GM18498 (cell line): ENCODE data around the gene SORD.
"Not testable (repeated sequence)": the region's sequence is repeated elsewhere in the genome, so short reads cannot be mapped to it uniquely, and the experiment has no call there.

Experiments used
- ATAC-seq: cut with Tn5 transposase; IDR thresholded peaks from one replicate; pipeline ENCODE4 v1.9.1; 2021; ENCODE audit warnings: mild to moderate bottlenecking, moderate library complexity; ENCODE audit not compliant: unreplicated experiment

SORD gene

GRCh38 chr15:45093622-45094357, 70.8 kb downstream of the SORD start:
- no peak for ATAC-seq

DNA sequence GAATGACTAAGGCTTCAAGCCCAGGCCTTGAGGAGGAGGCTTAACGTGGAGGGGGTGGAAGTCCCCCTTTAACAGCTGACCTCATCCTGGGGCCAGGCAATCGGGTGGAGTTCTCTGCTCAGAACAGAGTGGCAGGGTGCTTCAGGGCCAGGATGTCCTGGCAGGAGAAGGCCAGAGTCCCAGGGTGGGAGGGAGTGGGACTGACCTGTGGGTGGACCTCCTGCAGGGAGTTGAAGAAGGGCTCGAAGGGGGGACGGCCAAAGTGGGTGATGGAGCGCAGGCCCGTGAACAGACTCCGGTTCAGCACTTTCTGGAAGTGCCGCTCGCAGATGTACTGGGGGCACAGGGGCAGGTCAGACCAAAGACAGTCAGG, 71.3 kb downstream of the SORD start:
- no peak for ATAC-seq

DNA sequence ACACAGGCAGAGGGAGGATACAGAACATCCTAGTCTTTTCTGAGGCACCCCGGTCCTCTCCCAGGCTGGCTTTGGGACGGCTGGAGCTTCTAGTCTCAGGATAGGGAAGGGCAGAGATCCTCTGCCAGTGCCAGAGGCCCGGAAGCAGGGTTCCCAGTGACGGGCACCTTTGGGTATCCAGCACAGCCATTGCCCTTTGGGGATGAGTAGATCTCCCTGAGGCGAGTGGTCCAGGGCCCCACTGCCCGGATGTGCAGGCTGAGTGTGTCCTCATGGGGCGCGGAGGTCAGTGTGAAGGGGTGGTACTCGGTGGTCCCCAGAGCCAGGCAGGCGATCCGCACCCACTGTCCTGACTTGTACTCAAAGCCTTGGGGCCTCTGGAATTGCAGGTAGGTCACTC, 72.7 kb downstream of the SORD start:
- ATAC-seq = no peak

GRCh38 chr15:45097466-45097865, 74.5 kb downstream of the SORD start:
- no peak for ATAC-seq

GRCh38 chr15:45099549-45100165, 76.7 kb downstream of the SORD start:
- no peak for ATAC-seq

DNA sequence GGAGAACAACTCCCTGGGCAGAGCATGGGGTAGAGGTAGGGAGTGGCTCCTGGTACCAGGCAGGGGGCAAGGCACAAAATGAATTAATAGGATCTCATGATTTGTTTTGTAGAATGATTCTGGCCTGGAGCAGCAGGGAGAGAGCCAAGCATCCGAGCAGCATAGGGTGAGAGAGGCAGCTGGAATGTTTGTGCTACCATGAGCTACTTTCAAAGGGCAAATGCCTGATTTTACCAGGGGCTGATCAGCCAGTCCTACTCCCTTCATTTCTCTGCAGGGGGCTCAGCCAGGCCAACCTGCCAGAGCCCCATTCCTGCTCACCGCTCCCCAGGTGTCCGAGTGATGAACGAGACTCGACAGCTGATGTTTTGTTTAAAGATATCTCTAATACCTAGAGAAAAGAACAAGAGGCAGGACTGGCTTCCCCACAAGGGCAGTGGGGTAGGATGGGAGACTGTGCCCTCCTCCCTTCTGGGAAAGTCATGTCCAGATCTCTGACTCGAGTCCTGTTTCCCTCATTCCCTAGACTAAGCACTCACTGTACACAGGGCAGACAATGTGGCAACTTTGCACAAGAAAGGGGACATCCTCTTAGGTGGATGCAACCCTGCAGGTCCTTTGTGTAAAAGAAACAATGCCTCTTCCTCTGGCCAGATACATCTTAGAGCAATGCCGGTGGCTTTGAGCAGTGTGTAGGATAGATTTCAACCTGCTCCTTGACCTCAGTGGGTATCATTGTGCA, 78.1 kb downstream of the SORD start:
- no peak for ATAC-seq

GRCh38 chr15:45101749-45102148, 78.8 kb downstream of the SORD start:
- ATAC-seq = no peak

- no peak for ATAC-seq
These were observed 79.2 kb downstream of the SORD start for GRCh38 chr15:45102226-45102625.

DNA sequence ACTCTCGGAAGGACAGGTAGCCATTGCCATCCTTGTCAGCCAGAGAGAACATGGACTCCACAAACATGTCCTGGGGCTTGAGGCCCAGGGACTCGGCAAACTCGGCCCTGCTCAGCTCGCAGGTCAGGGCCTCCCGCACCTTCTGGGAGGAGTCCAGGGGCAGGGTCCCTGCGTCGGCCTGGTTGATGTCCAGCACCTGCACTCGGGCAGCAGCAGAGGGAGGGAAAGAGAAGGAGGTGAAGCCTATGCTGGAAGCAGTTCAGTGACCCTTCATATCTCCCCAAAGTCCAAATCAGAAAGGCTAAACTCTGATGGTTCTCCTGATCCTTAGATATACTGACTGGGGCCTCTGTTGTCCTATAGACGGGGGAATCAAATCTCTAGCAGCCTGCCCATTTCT, 81.2 kb downstream of the SORD start:
- not testable (repeated sequence) for ATAC-seq

GRCh38 chr15:45105586-45105985, 82.6 kb downstream of the SORD start:
- no peak for ATAC-seq

DNA sequence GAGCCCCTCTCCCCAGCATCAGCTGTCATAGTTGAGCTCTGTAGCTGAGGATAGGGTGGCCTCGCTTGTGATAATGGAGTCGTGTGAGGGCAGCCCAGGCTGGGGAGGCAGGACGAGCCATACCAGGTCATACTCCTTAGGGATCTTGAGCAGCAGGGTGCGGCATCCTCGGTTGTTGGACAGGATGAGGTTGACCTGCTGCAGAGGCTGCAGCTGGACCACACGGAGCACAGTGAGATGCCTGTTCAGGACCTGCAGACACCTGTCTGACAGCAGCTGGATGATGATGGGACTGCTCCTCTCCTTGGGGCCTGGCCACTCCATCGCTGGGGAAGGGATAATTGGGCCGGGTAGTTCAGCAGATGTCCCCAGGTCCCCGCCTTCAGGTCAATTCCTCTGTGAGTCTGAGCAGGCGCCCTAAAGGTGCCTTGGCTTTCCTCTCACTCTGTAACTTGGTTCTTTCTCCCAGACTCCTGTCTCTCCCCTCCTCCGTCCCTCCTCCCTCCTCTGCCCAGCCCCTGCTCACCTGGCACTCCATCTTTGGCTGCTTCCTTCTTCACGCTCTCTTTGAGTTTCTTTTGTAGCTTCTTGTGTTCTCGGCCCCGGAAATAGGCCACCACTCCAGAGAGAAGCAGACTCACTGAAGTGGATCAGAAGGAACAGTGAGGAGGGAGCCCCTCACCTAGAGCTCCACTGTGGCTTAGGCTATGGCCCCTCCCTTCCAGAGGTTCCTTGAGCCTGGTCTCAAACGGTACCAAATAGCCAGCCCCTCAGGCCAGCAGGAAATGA, 83.2 kb downstream of the SORD start:
- no peak for ATAC-seq

- ATAC-seq = no peak
These were observed 85.1 kb downstream of the SORD start for GRCh38 chr15:45107941-45108630.

DNA sequence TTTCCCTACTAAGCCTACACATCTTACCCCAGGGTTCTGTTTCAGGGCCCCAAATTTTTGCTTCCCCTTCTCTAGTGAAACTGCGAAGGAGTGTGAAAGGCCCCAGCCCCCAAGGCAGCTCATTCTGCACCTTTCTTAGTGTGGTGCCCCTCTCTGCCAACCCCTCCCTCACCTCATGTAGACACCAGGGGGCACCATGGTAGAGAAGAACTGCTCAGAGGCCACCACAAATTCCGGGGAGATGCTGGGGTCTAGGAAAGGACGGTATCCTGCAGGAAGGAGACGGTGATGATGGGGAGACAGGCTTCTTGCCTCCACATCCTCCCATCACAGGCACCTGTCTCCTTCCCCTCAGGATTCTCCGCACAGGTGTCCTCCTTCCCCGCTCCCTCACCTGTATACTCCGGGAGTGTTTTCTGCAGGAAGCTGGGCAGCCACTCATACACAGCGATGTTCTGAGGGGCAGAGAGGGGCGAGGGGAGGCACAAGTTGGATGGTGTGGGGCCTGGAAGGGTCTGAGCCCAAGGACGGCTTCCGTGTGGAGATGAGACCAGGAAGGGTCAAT, 87.3 kb downstream of the SORD start:
- no peak for ATAC-seq

GRCh38 chr15:45111390-45112142, 88.6 kb downstream of the SORD start:
- ATAC-seq = no peak

- ATAC-seq = no peak
These were observed 89.2 kb downstream of the SORD start for GRCh38 chr15:45112143-45112590.

DNA sequence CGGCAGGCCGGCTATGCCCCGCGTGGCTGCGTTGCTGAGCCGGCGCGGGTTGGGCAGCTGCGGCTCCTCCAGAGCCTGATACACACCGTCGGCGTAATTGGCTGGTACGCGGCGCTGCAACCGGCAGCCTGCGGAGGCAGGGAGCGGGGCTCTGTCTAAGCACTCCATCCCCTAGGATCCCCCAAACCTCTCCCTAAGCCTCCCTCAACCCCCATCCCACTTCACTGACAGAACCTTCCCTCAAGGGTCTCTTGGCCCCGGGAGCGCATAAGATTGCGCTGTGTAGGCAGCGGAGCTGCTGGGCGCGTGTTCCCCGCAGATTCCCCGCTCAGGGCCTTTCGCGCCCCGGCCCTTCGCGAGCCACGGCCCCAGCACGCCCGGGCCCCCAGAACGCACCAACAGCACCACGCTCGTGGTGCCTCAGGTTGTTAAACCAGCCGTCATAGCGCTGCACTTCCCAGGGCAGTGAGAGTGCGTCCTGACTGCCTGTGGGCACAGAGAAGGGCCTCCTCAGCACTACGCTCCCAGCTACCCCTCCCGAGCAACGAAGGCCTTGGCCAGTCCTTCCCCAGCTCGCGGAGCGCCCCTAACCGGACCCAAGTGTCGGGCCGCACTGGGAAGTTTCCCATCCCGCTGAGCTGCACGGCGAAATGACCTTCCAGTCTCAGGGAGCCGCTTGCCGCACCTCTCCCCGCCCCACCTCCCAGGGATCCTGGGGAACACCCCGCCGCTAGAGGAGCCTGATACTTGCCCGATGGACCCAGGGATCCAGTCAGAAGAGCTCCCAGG, 89.8 kb downstream of the SORD start:
- no peak for ATAC-seq

- ATAC-seq = no peak
These were observed 90.5 kb downstream of the SORD start for GRCh38 chr15:45113380-45113990.

- no peak for ATAC-seq
These were observed 91.2 kb downstream of the SORD start, which contains the start of the genes DUOX2 and DUOXA2 for GRCh38 chr15:45114076-45114750. Gene DUOX2, minus strand, starts transcription at chr15:45114172. Its CDS starts 761 bp downstream, at chr15:45113411. Gene DUOXA2, plus strand, starts transcription at chr15:45114326. Its CDS starts 280 bp downstream, at chr15:45114606.
